Stimulated activated CD4-positive, alpha-beta T cell treated with anti-CD3 and anti-CD28 coated beads, Interleukin-12 subunit alpha, Interleukin-12 subunit beta, amount 100 ng/mL, for 4 hours (primary cell): Measurements from ENCODE around the gene MFN2.

ENCODE experiments used
- DNase-seq: peaks from one replicate; pipeline ENCODE4 v3.0.0-alpha.2; 2020

MFN2 gene

DNA sequence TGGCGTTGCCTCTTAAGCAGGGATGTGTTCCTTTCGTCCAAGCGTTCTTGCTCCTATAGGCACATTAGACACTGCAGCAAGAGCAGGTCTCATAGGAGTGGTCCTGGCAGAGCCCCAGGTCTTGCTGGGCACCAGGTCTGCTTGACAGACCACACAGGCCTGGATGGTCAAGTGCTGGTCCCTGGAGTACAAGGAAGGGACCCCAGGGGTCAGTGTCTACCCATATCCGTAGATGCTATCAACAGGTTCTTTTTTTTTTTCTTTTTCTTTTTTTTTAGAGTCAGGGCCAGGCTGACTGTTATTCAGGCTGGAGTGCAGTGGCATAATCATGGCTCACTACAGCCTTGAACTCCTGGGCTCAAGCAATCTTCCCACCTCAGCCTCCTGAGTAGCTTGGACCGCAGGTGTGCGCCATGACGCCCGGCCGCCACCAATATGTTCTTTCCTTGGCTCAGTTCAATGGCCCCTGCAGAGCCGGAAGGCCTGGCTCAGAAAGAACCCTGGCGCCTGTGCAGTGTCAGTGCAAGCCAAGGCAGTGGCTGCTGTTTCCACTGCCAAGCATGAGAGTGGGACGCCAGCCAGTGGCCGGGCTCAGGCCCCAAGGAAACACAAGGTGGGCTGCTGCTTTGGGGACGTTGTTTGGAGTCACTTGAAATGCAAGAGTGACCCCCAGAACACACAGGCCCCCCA lies 72.9 kb downstream of the MFN2 start:
- no peak for DNase-seq

DNA sequence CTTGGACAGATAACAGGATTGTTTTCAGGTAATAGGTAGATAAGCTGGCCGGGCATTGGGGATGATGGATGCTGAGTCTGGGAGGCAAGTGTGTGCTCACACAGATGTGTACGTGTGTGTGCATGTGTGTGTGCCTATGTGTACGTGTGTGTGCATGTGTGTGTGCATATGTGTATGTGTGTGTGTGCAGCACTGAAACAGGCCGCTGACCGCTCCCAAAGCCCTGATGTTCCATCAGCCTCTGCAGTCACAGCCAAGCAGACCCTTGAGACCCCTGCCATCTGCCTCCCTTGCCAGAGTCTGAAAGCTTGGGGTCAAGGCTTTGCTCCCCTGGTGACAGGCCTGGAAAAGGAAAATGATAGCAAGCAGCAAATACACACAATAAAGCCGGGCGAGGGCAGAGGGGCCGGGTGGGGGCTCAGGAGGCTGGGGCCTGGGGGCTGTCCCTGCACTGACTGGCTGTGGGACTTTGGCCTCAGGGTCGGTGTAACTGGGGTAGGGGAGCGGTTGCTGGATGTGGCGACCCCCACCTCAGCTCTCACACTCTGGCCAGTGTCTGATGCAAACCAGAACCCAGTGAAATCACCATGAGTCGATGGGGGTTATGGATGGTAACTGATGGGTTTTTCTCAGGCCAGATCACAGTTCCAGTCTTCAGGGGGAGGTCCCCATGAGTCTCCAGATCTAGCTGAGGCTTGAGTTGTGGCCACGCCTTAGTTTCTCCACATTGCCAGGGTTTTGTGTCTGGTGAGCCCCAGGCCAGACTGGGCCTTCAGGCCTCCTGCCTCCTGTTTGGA lies 73.7 kb downstream of the MFN2 start:
- no peak for DNase-seq

DNA sequence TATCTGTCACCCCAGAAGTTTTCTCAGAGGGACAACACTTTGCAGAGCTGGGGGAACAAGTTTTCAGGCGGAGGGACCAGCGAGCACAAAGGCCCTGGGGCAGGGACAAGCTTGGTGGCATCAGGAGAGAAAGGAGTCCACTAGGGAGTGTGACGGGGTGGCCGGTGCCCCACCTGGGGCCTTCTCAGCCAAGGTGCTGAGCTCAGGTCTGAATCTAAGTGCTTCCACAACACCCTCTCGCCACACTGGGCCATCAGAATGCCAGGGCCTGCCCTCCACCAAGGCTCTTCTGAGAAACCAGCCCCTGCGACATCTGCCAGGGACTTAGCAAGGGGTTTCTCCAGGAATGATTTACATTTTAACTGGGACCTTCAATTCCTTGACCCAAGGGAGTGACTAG lies 75.0 kb downstream of the MFN2 start:
- DNase-seq, result no peak

- DNase-seq, result no peak
Observed at GRCh38 chr1:12056331-12056841, 76.1 kb downstream of the MFN2 start.

- DNase-seq, result no peak
Observed at GRCh38 chr1:12057382-12057781, 77.1 kb downstream of the MFN2 start.

GRCh38 chr1:12057940-12058687 lies 77.9 kb downstream of the MFN2 start:
- DNase-seq, result no peak

DNA sequence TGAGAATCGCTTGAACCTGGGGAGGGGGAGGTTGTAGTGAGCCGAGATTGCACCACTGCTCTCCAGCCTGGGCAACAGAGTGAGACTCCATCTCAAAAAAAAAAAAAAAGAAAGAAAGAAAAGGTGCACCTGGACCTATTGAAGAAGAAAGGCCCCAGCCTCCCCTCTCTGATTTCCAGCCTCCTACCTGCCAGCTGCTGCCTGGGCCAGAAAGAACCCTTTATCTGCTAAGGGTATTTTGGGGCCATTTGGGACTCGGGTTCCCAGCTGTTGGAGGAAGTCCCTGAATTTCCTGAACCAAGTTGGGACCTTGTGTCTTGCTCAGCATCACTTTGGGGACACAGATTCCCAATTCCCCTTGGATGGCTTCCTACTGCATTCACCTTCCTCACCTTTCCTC lies 79.0 kb downstream of the MFN2 start:
- DNase-seq, result no peak

DNA sequence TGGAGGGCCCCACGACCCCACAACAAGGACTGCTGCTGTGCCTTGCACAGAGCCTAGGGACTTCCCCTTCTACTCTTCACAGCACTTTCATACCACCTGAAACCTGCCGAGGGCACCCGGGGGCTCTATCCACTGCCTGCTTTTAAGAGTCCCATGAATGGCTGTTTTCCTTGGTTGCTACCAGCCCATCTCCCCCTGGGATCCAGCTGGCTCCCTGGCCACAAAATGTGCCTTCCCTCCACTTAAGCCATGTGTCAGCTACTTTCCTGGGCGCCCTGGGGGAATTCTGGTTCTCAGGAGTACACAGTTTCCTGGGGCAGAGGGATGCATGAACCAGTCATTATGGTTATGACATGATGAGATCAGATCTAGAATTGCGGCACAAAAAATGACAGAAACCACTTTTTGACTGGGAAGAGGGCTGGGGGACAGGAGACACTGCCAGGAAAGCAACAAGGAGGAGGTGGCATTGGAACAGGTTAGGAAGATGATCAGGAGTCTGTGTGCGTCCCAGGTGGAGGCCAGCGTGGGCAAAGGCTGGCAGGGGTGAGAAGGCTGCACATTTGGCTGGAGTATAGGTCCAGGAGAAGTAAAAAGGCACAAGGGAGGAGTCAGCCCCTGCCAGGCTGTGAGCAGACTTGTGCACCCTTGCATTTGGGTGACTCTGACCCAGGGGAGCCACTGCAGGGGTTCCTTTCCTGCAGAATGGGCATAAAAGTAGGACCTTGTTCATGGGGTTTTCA lies 79.6 kb downstream of the MFN2 start:
- no peak for DNase-seq

DNA sequence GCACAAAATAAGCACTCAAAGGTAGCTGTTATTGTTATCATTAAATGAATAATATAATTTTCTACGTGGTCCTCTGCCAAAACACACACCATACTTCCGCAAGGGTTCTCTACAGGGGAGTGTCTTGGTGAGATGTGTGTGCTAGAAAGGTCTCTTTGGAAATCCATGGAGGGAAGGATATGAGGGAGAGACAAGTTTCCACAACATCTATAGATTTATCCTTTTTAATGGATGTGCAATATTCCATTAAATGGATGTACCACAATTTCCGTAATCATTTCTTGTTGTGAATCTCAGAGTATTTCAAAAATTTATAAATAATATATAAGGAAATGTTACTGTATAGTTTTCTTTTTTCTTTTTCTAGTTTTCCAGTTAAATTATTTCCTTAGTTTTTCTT lies 80.3 kb downstream of the MFN2 start:
- DNase-seq, result no peak
